ENCODE measurements around the gene FUT1. TPM values are rescaled to one million over a fixed set of nuclear protein-coding genes. Genes with fewer than 3 reads are reported as not detected.

FUT1 gene
- total and polyA plus RNA-seq, 9 of the 15 experiments (the other 6 are each of a cell fraction or from before 2014, with no cell fraction given): 2.3 to 18.5 (median 8.8) TPM

DNA sequence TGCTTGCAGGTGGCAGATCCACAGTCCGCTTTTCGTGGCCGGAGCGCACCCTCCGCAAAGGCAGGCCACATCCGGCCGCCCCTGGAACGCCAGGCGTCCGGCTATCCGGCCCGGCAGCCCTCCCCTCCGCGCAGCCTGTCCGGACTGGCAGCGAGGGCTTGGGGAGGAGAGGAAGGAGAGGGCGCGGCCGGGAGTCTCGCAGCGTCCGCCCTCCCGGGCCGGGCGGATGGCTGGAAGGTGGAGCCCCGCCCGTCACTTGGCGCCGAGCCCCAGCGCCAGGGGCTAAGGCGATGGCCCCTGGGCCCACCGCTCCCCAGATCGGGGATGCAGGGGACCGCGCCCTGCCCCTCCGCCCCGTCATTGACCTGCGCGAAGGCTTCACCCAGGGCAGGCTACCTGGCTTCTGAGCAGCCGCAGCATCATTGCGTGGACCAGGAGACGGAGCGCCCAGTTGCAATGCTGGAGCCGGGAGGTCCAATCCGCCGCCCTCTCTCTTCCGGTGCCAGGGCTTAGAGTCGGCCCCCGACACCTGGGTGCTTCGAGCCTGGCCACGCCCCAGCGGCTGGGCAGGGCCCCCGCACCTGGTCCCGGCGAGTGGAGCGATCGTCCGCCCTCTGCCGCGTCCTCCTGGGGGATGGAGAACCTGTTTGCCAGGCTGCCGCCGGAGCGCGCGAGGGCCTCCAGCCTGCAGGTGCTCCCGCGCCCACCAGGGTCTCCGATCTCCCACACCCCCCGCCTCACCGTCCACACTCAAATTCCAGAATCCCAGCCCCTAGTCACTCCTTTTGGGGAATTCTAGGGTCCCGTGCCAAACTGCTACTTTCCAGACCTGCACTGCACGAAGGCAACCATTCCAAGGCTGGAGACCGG, at the start of gene FUT1 (continued):
- TF ChIP-seq ZNF318 (IDR thresholded peaks at IDR 0.05; ENCODE audit: borderline replicate concordance in 1 of 2, low read depth in 1 of 2) (no peak), EHMT2 (IDR thresholded peaks at IDR 0.05) (no peak), TOE1 (IDR thresholded peaks at IDR 0.05; ENCODE audit: borderline replicate concordance) (no peak), TOE1 (CRISPR knock-in tag; IDR thresholded peaks at IDR 0.05; ENCODE audit: borderline replicate concordance, low read depth) (no peak), BMI1 (IDR thresholded peaks at IDR 0.05; ENCODE audit: low read length) (no peak), NFE2 (IDR thresholded peaks at IDR 0.05; ENCODE audit: low read depth) (no peak), ETS2 (tag; IDR thresholded peaks at IDR 0.05; ENCODE audit: borderline replicate concordance, poor library complexity, severe bottlenecking) (no peak), U2AF2 (optimal IDR thresholded peaks at IDR 0.05; ENCODE audit: low read depth, low read length) (no peak), CEBPG (CRISPR knock-in tag; IDR thresholded peaks at IDR 0.05) (no peak), CEBPG (tag; conservative IDR thresholded peaks at IDR 0.05 in 1 of 2, IDR thresholded peaks at IDR 0.05 in 1 of 2) (no peak)
- TF ChIP-seq, protein P1, sequence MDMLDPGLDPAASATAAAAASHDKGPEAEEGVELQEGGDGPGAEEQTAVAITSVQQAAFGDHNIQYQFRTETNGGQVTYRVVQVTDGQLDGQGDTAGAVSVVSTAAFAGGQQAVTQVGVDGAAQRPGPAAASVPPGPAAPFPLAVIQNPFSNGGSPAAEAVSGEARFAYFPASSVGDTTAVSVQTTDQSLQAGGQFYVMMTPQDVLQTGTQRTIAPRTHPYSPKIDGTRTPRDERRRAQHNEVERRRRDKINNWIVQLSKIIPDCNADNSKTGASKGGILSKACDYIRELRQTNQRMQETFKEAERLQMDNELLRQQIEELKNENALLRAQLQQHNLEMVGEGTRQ (CRISPR knock-in tag; IDR thresholded peaks at IDR 0.05): no peak
- TF ChIP-seq, protein P2, sequence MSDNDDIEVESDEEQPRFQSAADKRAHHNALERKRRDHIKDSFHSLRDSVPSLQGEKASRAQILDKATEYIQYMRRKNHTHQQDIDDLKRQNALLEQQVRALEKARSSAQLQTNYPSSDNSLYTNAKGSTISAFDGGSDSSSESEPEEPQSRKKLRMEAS (CRISPR knock-in tag; IDR thresholded peaks at IDR 0.05): no peak
- TF ChIP-seq, protein P3, sequence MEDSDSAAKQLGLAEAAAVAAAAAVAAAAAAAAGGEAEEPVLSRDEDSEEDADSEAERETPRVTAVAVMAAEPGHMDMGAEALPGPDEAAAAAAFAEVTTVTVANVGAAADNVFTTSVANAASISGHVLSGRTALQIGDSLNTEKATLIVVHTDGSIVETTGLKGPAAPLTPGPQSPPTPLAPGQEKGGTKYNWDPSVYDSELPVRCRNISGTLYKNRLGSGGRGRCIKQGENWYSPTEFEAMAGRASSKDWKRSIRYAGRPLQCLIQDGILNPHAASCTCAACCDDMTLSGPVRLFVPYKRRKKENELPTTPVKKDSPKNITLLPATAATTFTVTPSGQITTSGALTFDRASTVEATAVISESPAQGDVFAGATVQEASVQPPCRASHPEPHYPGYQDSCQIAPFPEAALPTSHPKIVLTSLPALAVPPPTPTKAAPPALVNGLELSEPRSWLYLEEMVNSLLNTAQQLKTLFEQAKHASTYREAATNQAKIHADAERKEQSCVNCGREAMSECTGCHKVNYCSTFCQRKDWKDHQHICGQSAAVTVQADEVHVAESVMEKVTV (CRISPR knock-in tag; IDR thresholded peaks at IDR 0.05): no peak

All from K562 (cell line).